K562 (cell line): ENCODE results near the gene LOXL3. TPM values are rescaled to one million over a fixed set of nuclear protein-coding genes. Genes with fewer than 3 reads are reported as not detected.

Source experiments
- ATAC-seq: fragments of 200-7000 bp; cut with Tn5 transposase; 3 replicates; pipeline ENCODE4 v1.9.1; 2020; ENCODE audit warnings: moderate library complexity
- BruUV-seq: library from RNA; stranded (reverse); fragments of 400-500 nt; replicated peaks from 2 replicates; lab custom pipeline; 2021; lab: Mats Ljungman, UMichigan
- CTCF ChIA-PET: fragments of 300-600 bp; formaldehyde crosslinking; extraction: SDS; loops from one replicate; lab custom pipeline; 2021; ENCODE audit warnings: low intra/inter-chr PET ratio; lab: Yijun Ruan, JAX
- POLR2A ChIA-PET: fragments of 300-600, 350-650 bp; sonication (Branson Sonifier 250); formaldehyde crosslinking; extraction: SDS; loops from one replicate; lab custom pipeline; 2021; ENCODE audit warnings: antibody characterized with exemption, inconsistent platforms; lab: Yijun Ruan, JAX
- DNase-seq, 4 experiments: peaks; one replicate each; pipeline versions ENCODE4 v3.0.0 to v3.0.0-alpha.2; 2011 to 2018; ENCODE audit warnings: low spot score in 3 of 4, mixed read lengths in 3 of 4; ENCODE audit errors: extremely low read depth in 1 of 4
- FAIRE-seq: peaks from 2 replicates; lab custom pipeline; 2011; peaks lifted over from hg19 to GRCh38; lab: Jason Lieb, UNC
- H2AFZ ChIP-seq: 2 replicates; pipeline ENCODE4 v1.6.0; 2011; ENCODE audit warnings: low read depth, low read length, control low read depth, inconsistent platforms
- H3K27ac ChIP-seq: fragments of 200-600 bp; 3 replicates; pipeline ENCODE4 v1.8.0; 2011; ENCODE audit warnings: low read depth, mild to moderate bottlenecking, control low read depth, inconsistent platforms, low read length, moderate library complexity, mixed read lengths; ENCODE audit errors: extremely low read depth
- H3K27me3 ChIP-seq, 2 experiments: fragments of 300-600 bp in 1 of 2; 2 replicates in 1 of 2; 3 replicates in 1 of 2; pipeline versions ENCODE4 v1.6.0 to v1.8.0; 2011; ENCODE audit warnings: inconsistent platforms in 2 of 2, low read length in 2 of 2, mild to moderate bottlenecking in 1 of 2, mixed read lengths in 1 of 2, moderate library complexity in 1 of 2; ENCODE audit not compliant: control insufficient read depth in 2 of 2, insufficient read depth in 2 of 2
- H3K36me3 ChIP-seq: fragments of 300-600 bp; 3 replicates; pipeline ENCODE4 v1.8.0; 2011; ENCODE audit warnings: mild to moderate bottlenecking, low read length, inconsistent platforms; ENCODE audit not compliant: control insufficient read depth, insufficient read depth
- H3K4me1 ChIP-seq, 2 experiments: fragments of 200-600 bp in 1 of 2; replicated peaks in 1 of 2; 2 replicates in 1 of 2; 3 replicates in 1 of 2; pipeline versions ENCODE4 v1.5.1 to v1.8.0; 2011; ENCODE audit warnings: inconsistent platforms in 2 of 2, low read length in 2 of 2, mild to moderate bottlenecking in 1 of 2, mixed read lengths in 1 of 2, moderate library complexity in 1 of 2; ENCODE audit not compliant: control insufficient read depth in 2 of 2, insufficient read depth in 2 of 2
- H3K4me2 ChIP-seq: 2 replicates; pipeline ENCODE4 v1.6.1; 2011; ENCODE audit warnings: low read length, control low read depth, inconsistent platforms, mixed read lengths; ENCODE audit not compliant: insufficient read depth
- H3K4me3 ChIP-seq: fragments of 200-600 bp; sonication (generic), shearing (Covaris generic); 2 replicates; pipeline ENCODE4 v1.5.1; 2016; ENCODE audit warnings: control low read depth, inconsistent platforms
- H3K79me2 ChIP-seq: fragments of 200-600 bp; 3 replicates; pipeline ENCODE4 v1.8.0; 2011; ENCODE audit warnings: low read length, inconsistent platforms; ENCODE audit not compliant: control insufficient read depth, insufficient read depth
- H3K9ac ChIP-seq, 2 experiments: 2 replicates each; pipeline versions ENCODE4 v1.6.0 to v1.6.1; 2011; ENCODE audit warnings: low read depth in 2 of 2, low read length in 2 of 2, control low read depth in 1 of 2, inconsistent platforms in 1 of 2, mild to moderate bottlenecking in 1 of 2, mixed read lengths in 1 of 2; ENCODE audit not compliant: insufficient read depth in 1 of 2
- H3K9me1 ChIP-seq: one replicate; pipeline ENCODE4 v1.6.0; 2011; ENCODE audit warnings: inconsistent platforms, mild to moderate bottlenecking, low read length, moderate library complexity; ENCODE audit not compliant: control insufficient read depth, insufficient read depth
- H3K9me3 ChIP-seq: replicated peaks from 2 replicates; pipeline ENCODE4 v1.5.1; 2011; ENCODE audit warnings: low read depth, low read length, inconsistent platforms; ENCODE audit not compliant: control insufficient read depth, insufficient read depth
- H4K20me1 ChIP-seq: replicated peaks from 2 replicates; pipeline ENCODE4 v1.6.1; 2011; ENCODE audit warnings: low read length, inconsistent platforms, mixed read lengths; ENCODE audit not compliant: control insufficient read depth, insufficient read depth
- BDP1 ChIP-seq: IDR thresholded peaks from 3 replicates; pipeline ENCODE4 v1.6.1; 2011; ENCODE audit not compliant: insufficient read length, insufficient read depth
- DDX20 ChIP-seq: fragments of 450-650 bp; IDR thresholded peaks from 2 replicates; pipeline ENCODE4 v1.6.1; 2016; ENCODE audit warnings: missing genetic modification characterization, low read depth, mild to moderate bottlenecking, missing compliant biosample characterization, moderate library complexity
- ETS2 ChIP-seq: IDR thresholded peaks from 2 replicates; pipeline ENCODE4 v1.6.1; 2016; ENCODE audit warnings: borderline replicate concordance, missing genetic modification characterization, mild to moderate bottlenecking, moderate library complexity, missing compliant biosample characterization; ENCODE audit not compliant: poor library complexity, severe bottlenecking
- GATA2 ChIP-seq: sonication (generic); formaldehyde crosslinking; IDR thresholded peaks from 2 replicates; pipeline ENCODE4 v1.4.0; 2020; ENCODE audit warnings: mild to moderate bottlenecking, missing genetic modification reagents
- MEF2D ChIP-seq: conservative IDR thresholded peaks from 2 replicates; pipeline ENCODE4 v1.6.1; 2016; ENCODE audit warnings: low read depth, missing genetic modification characterization, missing compliant biosample characterization
- PTBP1 ChIP-seq: fragments of 200-400 bp; formaldehyde crosslinking; IDR thresholded peaks from 2 replicates; pipeline ENCODE4 v1.6.1; 2017; ENCODE audit warnings: low read depth, low read length
- SMAD3 ChIP-seq: fragments of 450-650 bp; formaldehyde crosslinking; conservative IDR thresholded peaks from 2 replicates; pipeline ENCODE4 v1.4.0; 2020; ENCODE audit warnings: mild to moderate bottlenecking
- ZBTB12 ChIP-seq: fragments of 250-450 bp; sonication (Bioruptor Pico); IDR thresholded peaks from 2 replicates; pipeline ENCODE4 v1.4.0; 2020
- ZNF217 ChIP-seq: sonication (generic); formaldehyde crosslinking; IDR thresholded peaks from 2 replicates; pipeline ENCODE4 v1.8.0; 2022; ENCODE audit warnings: mild to moderate bottlenecking, missing genetic modification reagents
- ZNF778 ChIP-seq: fragments of 450-650 bp; formaldehyde crosslinking; IDR thresholded peaks from 2 replicates; pipeline ENCODE4 v1.4.0; 2020; ENCODE audit warnings: mild to moderate bottlenecking, moderate library complexity
- WGBS: fragments of 100-300 bp; shearing (Covaris generic); methylation state at CpG from one replicate; pipeline ENCODE4 v1.1.6; 2016; ENCODE audit warnings: low coverage, mixed read lengths; ENCODE audit not compliant: insufficient coverage; ENCODE audit errors: missing lambda C conversion rate; 5-methylcytosine and 5-hydroxymethylcytosine counted together
- in situ Hi-C: fragments of 300-500 bp; cut with MboI; formaldehyde crosslinking; loops from 4 replicates; pipeline ENCODE4 v1.15.0; 2018; ENCODE audit warnings: inconsistent platforms, mixed read lengths
- intact Hi-C: fragments of 100-400 bp; cut with micrococcal nuclease; formaldehyde crosslinking; loops from 2 replicates; pipeline ENCODE4 v1.14.2; 2022
- polyA plus RNA-seq, 8 experiments: library from polyadenylated mRNA; depleted of rRNA in 4 of 8; stranded (reverse) in 5 of 8; unstranded in 3 of 8; fragments of >200 nt; fragmentation: Nextera tagmentation in 2 of 8; fragmentation: Illumina TruSeq in 1 of 8; extraction: Ambion mirVana in 2 of 8; extraction: Trizol in 1 of 8; gene quantifications; 2 replicates each; pipeline versions ENCODE4 v1.2.1 to v1.2.3, GENCODE V29; 2011 to 2014; ENCODE audit warnings: inconsistent platforms in 1 of 8, missing spikeins in 1 of 8
- total RNA-seq, 7 experiments: library from RNA; depleted of rRNA in 6 of 7; stranded (reverse); fragments of >200 nt in 6 of 7; fragmentation: Illumina TruSeq in 2 of 7; extraction: Trizol in 2 of 7; gene quantifications; 2 replicates each; pipeline versions ENCODE4 v1.2.1 to v1.2.3, GENCODE V29; 2011 to 2021; ENCODE audit warnings: low replicate concordance in 1 of 7

The LOXL3 gene
- total and polyA plus RNA-seq, 9 of the 15 experiments (the other 6 are each of a cell fraction or from before 2014, with no cell fraction given): 0.22 to 0.99 (median 0.31) TPM

DNA sequence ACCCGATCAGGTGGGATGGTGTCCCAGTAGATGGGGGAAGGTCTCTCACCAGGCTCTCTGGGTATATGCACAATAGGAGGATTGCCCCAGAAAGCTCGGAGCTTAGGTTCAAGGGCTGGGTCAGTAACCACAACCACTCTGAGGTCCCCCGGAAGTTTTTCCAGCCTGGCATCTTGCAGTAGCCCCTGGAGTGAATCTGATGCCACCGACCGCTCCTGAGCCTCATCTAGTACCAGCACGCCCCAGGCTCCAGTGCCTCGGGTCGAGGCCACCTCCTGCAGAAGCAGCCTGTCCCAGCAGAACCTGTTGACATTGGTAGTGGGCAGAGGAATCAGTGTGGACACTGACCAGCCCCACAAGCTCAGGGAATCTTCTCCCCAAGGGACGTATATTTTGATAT is 29.7 kb downstream of the LOXL3 start:
- H3K36me3 ChIP-seq: peaks cover 35% of the 10 kb centered on the region
- TF ChIP-seq ZNF778 (CRISPR knock-in tag): no peak
- no peaks in the 10 kb centered on the region for H3K9me1 ChIP-seq
- 70% methylated on average over 9 of the region's 9 CpGs for WGBS
- no peak overlapping the region for H2AFZ ChIP-seq
- intact Hi-C loops (no loop called here), in situ Hi-C loops (no loop called here)
- DNase-seq: no peak
- peaks cover 2% of the 10 kb centered on the region; the same call in 1 of the 2 replicates for H4K20me1 ChIP-seq
- ChIA-PET POLR2A (interaction anchor here (1.2 kb wide), 1 partner anchor 13 kb away, joined by 5 read pairs; no protein-coding TSS in a partner anchor), CTCF (no interaction called here)
- H3K79me2 ChIP-seq: peaks cover 24% of the 10 kb centered on the region
- no TSS peak for BruUV-seq
- no peak overlapping the region for H3K9ac ChIP-seq
- H3K4me2 ChIP-seq: no peak overlapping the region
- no peak for FAIRE-seq
- H3K9me3 ChIP-seq: no peaks in the 10 kb centered on the region
- no peak overlapping the region for H3K4me3 ChIP-seq
- H3K4me1 ChIP-seq: peaks cover 9 to 12% of the 10 kb centered on the region in 2 experiments
- ATAC-seq: no peak
- H3K27me3 ChIP-seq: no peaks in the 10 kb centered on the region
- H3K27ac ChIP-seq: no peak overlapping the region

GRCh38 chr2:74522516-74522915 is 31.2 kb downstream of the LOXL3 start:
- 17% methylated on average over 3 of the region's 3 CpGs for WGBS

More at GRCh38 chr2:74522516-74522915, 31.2 kb downstream of the LOXL3 start:
- Histone ChIP-seq H3K27ac (no peak overlapping the region), H3K4me1 (no peaks in the 10 kb centered on the region; a peak in 1 of 5 replicates)
- in situ Hi-C loops: no loop called here
- POLR2A ChIA-PET: interaction anchor here (1.0 to 1.4 kb wide), 4 partner anchors 12 to 26 kb away, joined by 3 to 9 read pairs (median 4); partner anchors contain the start of gene PCGF1
- no TSS peak for BruUV-seq
- DNase-seq: no peak
- TF ChIP-seq DDX20 (tag) (no peak), PTBP1 (no peak), BDP1 (no peak), ZBTB12 (CRISPR knock-in tag) (no peak), ZNF217 (no peak), GATA2 (CRISPR knock-in tag) (no peak), ETS2 (tag) (no peak), MEF2D (tag) (no peak), SMAD3 (no peak)
- TF ChIP-seq, all 486 proteins: peak for 0
- Histone ChIP-seq H2AFZ (no peak overlapping the region), H4K20me1 (no peaks in the 10 kb centered on the region), H3K27me3 (no peaks in the 10 kb centered on the region), H3K9me3 (no peaks in the 10 kb centered on the region), H3K9ac (no peak overlapping the region), H3K4me3 (no peak overlapping the region), H3K9me1 (no peaks in the 10 kb centered on the region), H3K4me2 (no peak overlapping the region), H3K36me3 (peaks cover 20% of the 10 kb centered on the region), H3K79me2 (peaks cover 9% of the 10 kb centered on the region)
- ATAC-seq (no peak), FAIRE-seq (no peak)
- CTCF ChIA-PET: no interaction called here
- intact Hi-C loops: no loop called here
